GM23338 (cell line): ENCODE results near the gene HRAS. TPM values are rescaled to one million over a fixed set of nuclear protein-coding genes. Genes with fewer than 3 reads are reported as not detected.

ENCODE experiments used
- ATAC-seq: fragments of 200-7000 bp; cut with Tn5 transposase; 3 replicates; pipeline ENCODE4 v1.9.1; 2020
- DNase-seq: peaks from one replicate; pipeline ENCODE4 v3.0.0-alpha.2; 2015; ENCODE audit warnings: low spot score
- H2AFZ ChIP-seq: fragments of 200-600 bp; sonication (generic); 2 replicates; pipeline ENCODE4 v1.8.0; 2016; ENCODE audit warnings: antibody characterized with exemption, mild to moderate bottlenecking, moderate library complexity
- H3F3A ChIP-seq: fragments of 200-600 bp; sonication (generic); replicated peaks from 2 replicates; pipeline ENCODE4 v1.8.0; 2017; ENCODE audit warnings: antibody characterized with exemption, mixed run types, low read depth
- H3K27ac ChIP-seq: fragments of 200-600 bp; sonication (generic); 2 replicates; pipeline ENCODE4 v1.6.1; 2016; ENCODE audit warnings: low read depth
- H3K27me3 ChIP-seq: fragments of 200-600 bp; sonication (generic); 2 replicates; pipeline ENCODE4 v1.8.0; 2016; ENCODE audit warnings: mild to moderate bottlenecking, mixed run types, moderate library complexity; ENCODE audit not compliant: insufficient read depth
- H3K36me3 ChIP-seq: fragments of 200-600 bp; sonication (generic); 2 replicates; pipeline ENCODE4 v1.8.0; 2016; ENCODE audit warnings: mild to moderate bottlenecking; ENCODE audit not compliant: insufficient read depth
- H3K4me1 ChIP-seq: fragments of 200-600 bp; sonication (generic); 2 replicates; pipeline ENCODE4 v1.8.0; 2016; ENCODE audit warnings: mild to moderate bottlenecking, moderate library complexity; ENCODE audit not compliant: insufficient read depth
- H3K4me2 ChIP-seq: fragments of 200-600 bp; sonication (generic); 2 replicates; pipeline ENCODE4 v1.7.1; 2017; ENCODE audit warnings: mixed run types
- H3K4me3 ChIP-seq: fragments of 200-600 bp; sonication (generic); 2 replicates; pipeline ENCODE4 v1.6.1; 2016; ENCODE audit warnings: mixed run types
- H3K79me2 ChIP-seq: fragments of 200-600 bp; sonication (generic); replicated peaks from 2 replicates; pipeline ENCODE4 v1.8.0; 2017; ENCODE audit warnings: mild to moderate bottlenecking; ENCODE audit not compliant: insufficient read depth
- H3K9me2 ChIP-seq: fragments of 200-600 bp; sonication (generic); 2 replicates; pipeline ENCODE4 v1.8.0; 2017; ENCODE audit not compliant: insufficient read depth
- H4K20me1 ChIP-seq: fragments of 200-600 bp; sonication (generic); replicated peaks from 2 replicates; pipeline ENCODE4 v1.8.0; 2017; ENCODE audit warnings: mild to moderate bottlenecking; ENCODE audit not compliant: insufficient read depth
- H3K27ac Mint-ChIP-seq: 2 replicates; pipeline ENCODE4 v1.8.0; 2020; ENCODE audit warnings: inconsistent platforms, mild to moderate bottlenecking, moderate library complexity, mixed read lengths
- H3K27me3 Mint-ChIP-seq: 3 replicates; pipeline ENCODE4 v1.8.0; 2022; ENCODE audit warnings: low read depth, mild to moderate bottlenecking, moderate library complexity, mixed read lengths, inconsistent platforms; ENCODE audit not compliant: insufficient read depth, poor library complexity
- H3K36me3 Mint-ChIP-seq: 3 replicates; pipeline ENCODE4 v1.8.0; 2021; ENCODE audit warnings: low read depth, mild to moderate bottlenecking, inconsistent platforms, moderate library complexity, mixed read lengths
- H3K4me1 Mint-ChIP-seq: 3 replicates; pipeline ENCODE4 v1.8.0; 2020; ENCODE audit warnings: mild to moderate bottlenecking, inconsistent platforms, mixed read lengths
- H3K4me3 Mint-ChIP-seq: 3 replicates; pipeline ENCODE4 v1.8.0; 2021; ENCODE audit warnings: moderate library complexity, mild to moderate bottlenecking, inconsistent platforms, mixed read lengths
- H3K9me3 Mint-ChIP-seq: 3 replicates; pipeline ENCODE4 v1.8.0; 2020; ENCODE audit warnings: moderate library complexity, mild to moderate bottlenecking, inconsistent platforms, mixed read lengths
- CREB1 ChIP-seq: fragments of 250-450 bp; sonication (Bioruptor Pico); IDR thresholded peaks from 2 replicates; pipeline ENCODE4 v1.5.0; 2020; ENCODE audit warnings: low read depth, mild to moderate bottlenecking, moderate library complexity
- EZH2 ChIP-seq: fragments of 200-600 bp; sonication (generic); IDR thresholded peaks from one replicate; pipeline ENCODE4 v1.8.0; 2017; ENCODE audit warnings: antibody characterized with exemption, mild to moderate bottlenecking, low read depth; ENCODE audit not compliant: unreplicated experiment
- EZH2phosphoT487 ChIP-seq: fragments of 200-600 bp; sonication (generic); IDR thresholded peaks from one replicate; pipeline ENCODE4 v1.8.1; 2018; ENCODE audit warnings: antibody characterized with exemption; ENCODE audit not compliant: unreplicated experiment
- JUNB ChIP-seq: IDR thresholded peaks from one replicate; pipeline ENCODE4 v1.6.1; 2016; ENCODE audit warnings: antibody characterized with exemption; ENCODE audit not compliant: unreplicated experiment
- NANOG ChIP-seq: IDR thresholded peaks from 2 replicates; pipeline ENCODE4 v1.6.1; 2016; ENCODE audit warnings: antibody characterized with exemption, borderline replicate concordance
- POLR2AphosphoS5 ChIP-seq: IDR thresholded peaks from 2 replicates; pipeline ENCODE4 v1.6.1; 2016; ENCODE audit warnings: antibody characterized with exemption, low read depth
- STAT1 ChIP-seq: IDR thresholded peaks from one replicate; pipeline ENCODE4 v1.6.1; 2016; ENCODE audit warnings: antibody characterized with exemption; ENCODE audit not compliant: unreplicated experiment
- ZNF114 ChIP-seq: fragments of 250-450 bp; sonication (Bioruptor Pico); IDR thresholded peaks from 2 replicates; pipeline ENCODE4 v1.5.0; 2020; ENCODE audit warnings: mild to moderate bottlenecking, moderate library complexity
- ZNF331 ChIP-seq: fragments of 250-450 bp; sonication (Bioruptor Pico); IDR thresholded peaks from 2 replicates; pipeline ENCODE4 v1.5.0; 2020; ENCODE audit warnings: low read depth, mild to moderate bottlenecking, moderate library complexity
- polyA plus RNA-seq: library from polyadenylated mRNA; unstranded; fragments of >200 nt; fragmentation: Nextera tagmentation; extraction: Ambion mirVana; gene quantifications from 2 replicates; pipeline ENCODE4 v1.2.1, GENCODE V29; 2016
- total RNA-seq: library from RNA; depleted of rRNA; stranded (reverse); fragments of >200 nt; shearing (Covaris generic); gene quantifications from 2 replicates; pipeline ENCODE4 v1.2.3, GENCODE V29; 2014
- TF ChIP-seq, protein P1 (sequence below): IDR thresholded peaks from one replicate; pipeline ENCODE4 v1.6.1; 2018; ENCODE audit warnings: antibody characterized with exemption; ENCODE audit not compliant: unreplicated experiment
- TF ChIP-seq, protein P2 (sequence below): IDR thresholded peaks from 2 replicates; pipeline ENCODE4 v1.6.1; 2016; ENCODE audit warnings: antibody characterized with exemption
- TF ChIP-seq, protein P3 (sequence below), 2 experiments: fragments of 200-600 bp in 1 of 2; sonication (generic) in 1 of 2; conservative IDR thresholded peaks; 2 replicates each; pipeline versions ENCODE4 v1.5.1 to v1.6.1; 2016 to 2017; ENCODE audit warnings: antibody characterized with exemption in 2 of 2, low read depth in 2 of 2, mild to moderate bottlenecking in 2 of 2, moderate library complexity in 1 of 2
- TF ChIP-seq, protein P4 (sequence below): fragments of 250-450 bp; sonication (Bioruptor Pico); IDR thresholded peaks from 2 replicates; pipeline ENCODE4 v1.5.0; 2020; ENCODE audit warnings: mild to moderate bottlenecking, moderate library complexity

HRAS gene
- total and polyA plus RNA-seq, 2 experiments from 2014 or later, result 37.9 to 48.7 TPM

DNA sequence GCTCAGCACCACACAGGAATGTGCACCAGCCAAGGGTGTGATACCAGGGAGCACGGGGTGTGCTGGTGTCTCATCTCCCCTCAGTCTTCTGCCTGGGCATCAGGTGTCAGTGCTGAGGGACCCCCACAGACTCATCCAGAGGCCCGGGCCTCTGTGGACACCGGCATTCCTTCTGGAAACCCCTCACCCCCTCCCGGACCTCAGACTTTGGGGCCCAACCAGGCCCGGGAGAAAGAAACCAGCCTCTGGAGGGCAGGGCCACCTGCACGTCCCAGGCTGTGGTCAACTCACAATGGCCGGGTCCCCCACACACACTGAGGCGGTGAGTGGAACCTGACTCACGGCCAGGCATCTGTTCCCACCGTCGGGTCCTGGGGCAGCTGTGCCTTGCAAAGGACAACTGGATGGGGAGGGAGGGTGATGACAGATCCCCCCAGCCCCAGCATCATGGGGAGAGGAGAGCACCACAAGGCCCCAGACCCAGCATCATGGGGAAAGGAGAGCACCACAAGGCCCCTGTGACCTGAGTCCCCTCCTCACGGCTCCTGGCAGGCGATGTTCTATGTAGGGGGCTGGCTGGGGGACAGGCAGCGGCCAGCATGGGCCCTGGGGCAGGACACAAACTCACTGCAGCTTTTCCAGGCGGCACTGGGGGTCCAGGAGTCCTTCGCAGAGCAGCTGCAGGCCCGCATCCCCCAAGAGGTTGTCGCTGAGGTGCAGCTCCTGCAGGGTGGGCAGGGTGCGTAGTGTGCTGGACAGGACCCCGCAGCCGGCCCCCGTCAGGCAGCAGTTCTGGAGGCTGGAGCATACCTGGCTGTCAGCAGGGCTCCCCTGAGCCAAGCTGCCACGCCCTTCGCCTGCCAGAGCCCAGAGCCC lies 35.9 kb downstream of the HRAS start:
- Mint-ChIP-seq H3K4me3 (no peak overlapping the region), H3K9me3 (peaks cover 21% of the 10 kb centered on the region), H3K4me1 (no peaks in the 10 kb centered on the region; the same call in 2 of the 3 replicates), H3K27ac (no peak overlapping the region), H3K36me3 (peaks cover 51% of the 10 kb centered on the region), H3K27me3 (peaks cover 23% of the 10 kb centered on the region)
- Histone ChIP-seq H3K36me3 (no peaks in the 10 kb centered on the region), H3K27me3 (peaks cover 8% of the 10 kb centered on the region; the same call in 1 of the 2 replicates), H3K27ac (no peak overlapping the region), H3K4me3 (no peak overlapping the region), H3K4me1 (no peaks in the 10 kb centered on the region), H2AFZ (no peak overlapping the region), H3K4me2 (no peak overlapping the region), H3F3A (0 out of 2 replicates have a peak, but pooled peaks cover 8% of the 10 kb centered on the region), H3K79me2 (no peaks in the 10 kb centered on the region), H3K9me2 (no peaks in the 10 kb centered on the region), H4K20me1 (no peaks in the 10 kb centered on the region)
- DNase-seq (no peak), ATAC-seq (no peak)
- no peak for TF ChIP-seq ZNF114 (CRISPR knock-in tag)
- TF ChIP-seq ZNF331, result no peak
- TF ChIP-seq POLR2AphosphoS5, result no peak
- TF ChIP-seq NANOG, result no peak
- TF ChIP-seq, protein P1, sequence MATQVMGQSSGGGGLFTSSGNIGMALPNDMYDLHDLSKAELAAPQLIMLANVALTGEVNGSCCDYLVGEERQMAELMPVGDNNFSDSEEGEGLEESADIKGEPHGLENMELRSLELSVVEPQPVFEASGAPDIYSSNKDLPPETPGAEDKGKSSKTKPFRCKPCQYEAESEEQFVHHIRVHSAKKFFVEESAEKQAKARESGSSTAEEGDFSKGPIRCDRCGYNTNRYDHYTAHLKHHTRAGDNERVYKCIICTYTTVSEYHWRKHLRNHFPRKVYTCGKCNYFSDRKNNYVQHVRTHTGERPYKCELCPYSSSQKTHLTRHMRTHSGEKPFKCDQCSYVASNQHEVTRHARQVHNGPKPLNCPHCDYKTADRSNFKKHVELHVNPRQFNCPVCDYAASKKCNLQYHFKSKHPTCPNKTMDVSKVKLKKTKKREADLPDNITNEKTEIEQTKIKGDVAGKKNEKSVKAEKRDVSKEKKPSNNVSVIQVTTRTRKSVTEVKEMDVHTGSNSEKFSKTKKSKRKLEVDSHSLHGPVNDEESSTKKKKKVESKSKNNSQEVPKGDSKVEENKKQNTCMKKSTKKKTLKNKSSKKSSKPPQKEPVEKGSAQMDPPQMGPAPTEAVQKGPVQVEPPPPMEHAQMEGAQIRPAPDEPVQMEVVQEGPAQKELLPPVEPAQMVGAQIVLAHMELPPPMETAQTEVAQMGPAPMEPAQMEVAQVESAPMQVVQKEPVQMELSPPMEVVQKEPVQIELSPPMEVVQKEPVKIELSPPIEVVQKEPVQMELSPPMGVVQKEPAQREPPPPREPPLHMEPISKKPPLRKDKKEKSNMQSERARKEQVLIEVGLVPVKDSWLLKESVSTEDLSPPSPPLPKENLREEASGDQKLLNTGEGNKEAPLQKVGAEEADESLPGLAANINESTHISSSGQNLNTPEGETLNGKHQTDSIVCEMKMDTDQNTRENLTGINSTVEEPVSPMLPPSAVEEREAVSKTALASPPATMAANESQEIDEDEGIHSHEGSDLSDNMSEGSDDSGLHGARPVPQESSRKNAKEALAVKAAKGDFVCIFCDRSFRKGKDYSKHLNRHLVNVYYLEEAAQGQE, result no peak
- TF ChIP-seq, protein P2, sequence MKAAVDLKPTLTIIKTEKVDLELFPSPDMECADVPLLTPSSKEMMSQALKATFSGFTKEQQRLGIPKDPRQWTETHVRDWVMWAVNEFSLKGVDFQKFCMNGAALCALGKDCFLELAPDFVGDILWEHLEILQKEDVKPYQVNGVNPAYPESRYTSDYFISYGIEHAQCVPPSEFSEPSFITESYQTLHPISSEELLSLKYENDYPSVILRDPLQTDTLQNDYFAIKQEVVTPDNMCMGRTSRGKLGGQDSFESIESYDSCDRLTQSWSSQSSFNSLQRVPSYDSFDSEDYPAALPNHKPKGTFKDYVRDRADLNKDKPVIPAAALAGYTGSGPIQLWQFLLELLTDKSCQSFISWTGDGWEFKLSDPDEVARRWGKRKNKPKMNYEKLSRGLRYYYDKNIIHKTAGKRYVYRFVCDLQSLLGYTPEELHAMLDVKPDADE, result no peak
- TF ChIP-seq, protein P3, sequence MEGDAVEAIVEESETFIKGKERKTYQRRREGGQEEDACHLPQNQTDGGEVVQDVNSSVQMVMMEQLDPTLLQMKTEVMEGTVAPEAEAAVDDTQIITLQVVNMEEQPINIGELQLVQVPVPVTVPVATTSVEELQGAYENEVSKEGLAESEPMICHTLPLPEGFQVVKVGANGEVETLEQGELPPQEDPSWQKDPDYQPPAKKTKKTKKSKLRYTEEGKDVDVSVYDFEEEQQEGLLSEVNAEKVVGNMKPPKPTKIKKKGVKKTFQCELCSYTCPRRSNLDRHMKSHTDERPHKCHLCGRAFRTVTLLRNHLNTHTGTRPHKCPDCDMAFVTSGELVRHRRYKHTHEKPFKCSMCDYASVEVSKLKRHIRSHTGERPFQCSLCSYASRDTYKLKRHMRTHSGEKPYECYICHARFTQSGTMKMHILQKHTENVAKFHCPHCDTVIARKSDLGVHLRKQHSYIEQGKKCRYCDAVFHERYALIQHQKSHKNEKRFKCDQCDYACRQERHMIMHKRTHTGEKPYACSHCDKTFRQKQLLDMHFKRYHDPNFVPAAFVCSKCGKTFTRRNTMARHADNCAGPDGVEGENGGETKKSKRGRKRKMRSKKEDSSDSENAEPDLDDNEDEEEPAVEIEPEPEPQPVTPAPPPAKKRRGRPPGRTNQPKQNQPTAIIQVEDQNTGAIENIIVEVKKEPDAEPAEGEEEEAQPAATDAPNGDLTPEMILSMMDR (conservative IDR thresholded peaks at IDR 0.05; ENCODE audit: low read depth in 2 of 2), result no peak
- TF ChIP-seq JUNB, result no peak
- TF ChIP-seq EZH2, result no peak
- no peak for TF ChIP-seq CREB1 (CRISPR knock-in tag)
- TF ChIP-seq, protein P4, sequence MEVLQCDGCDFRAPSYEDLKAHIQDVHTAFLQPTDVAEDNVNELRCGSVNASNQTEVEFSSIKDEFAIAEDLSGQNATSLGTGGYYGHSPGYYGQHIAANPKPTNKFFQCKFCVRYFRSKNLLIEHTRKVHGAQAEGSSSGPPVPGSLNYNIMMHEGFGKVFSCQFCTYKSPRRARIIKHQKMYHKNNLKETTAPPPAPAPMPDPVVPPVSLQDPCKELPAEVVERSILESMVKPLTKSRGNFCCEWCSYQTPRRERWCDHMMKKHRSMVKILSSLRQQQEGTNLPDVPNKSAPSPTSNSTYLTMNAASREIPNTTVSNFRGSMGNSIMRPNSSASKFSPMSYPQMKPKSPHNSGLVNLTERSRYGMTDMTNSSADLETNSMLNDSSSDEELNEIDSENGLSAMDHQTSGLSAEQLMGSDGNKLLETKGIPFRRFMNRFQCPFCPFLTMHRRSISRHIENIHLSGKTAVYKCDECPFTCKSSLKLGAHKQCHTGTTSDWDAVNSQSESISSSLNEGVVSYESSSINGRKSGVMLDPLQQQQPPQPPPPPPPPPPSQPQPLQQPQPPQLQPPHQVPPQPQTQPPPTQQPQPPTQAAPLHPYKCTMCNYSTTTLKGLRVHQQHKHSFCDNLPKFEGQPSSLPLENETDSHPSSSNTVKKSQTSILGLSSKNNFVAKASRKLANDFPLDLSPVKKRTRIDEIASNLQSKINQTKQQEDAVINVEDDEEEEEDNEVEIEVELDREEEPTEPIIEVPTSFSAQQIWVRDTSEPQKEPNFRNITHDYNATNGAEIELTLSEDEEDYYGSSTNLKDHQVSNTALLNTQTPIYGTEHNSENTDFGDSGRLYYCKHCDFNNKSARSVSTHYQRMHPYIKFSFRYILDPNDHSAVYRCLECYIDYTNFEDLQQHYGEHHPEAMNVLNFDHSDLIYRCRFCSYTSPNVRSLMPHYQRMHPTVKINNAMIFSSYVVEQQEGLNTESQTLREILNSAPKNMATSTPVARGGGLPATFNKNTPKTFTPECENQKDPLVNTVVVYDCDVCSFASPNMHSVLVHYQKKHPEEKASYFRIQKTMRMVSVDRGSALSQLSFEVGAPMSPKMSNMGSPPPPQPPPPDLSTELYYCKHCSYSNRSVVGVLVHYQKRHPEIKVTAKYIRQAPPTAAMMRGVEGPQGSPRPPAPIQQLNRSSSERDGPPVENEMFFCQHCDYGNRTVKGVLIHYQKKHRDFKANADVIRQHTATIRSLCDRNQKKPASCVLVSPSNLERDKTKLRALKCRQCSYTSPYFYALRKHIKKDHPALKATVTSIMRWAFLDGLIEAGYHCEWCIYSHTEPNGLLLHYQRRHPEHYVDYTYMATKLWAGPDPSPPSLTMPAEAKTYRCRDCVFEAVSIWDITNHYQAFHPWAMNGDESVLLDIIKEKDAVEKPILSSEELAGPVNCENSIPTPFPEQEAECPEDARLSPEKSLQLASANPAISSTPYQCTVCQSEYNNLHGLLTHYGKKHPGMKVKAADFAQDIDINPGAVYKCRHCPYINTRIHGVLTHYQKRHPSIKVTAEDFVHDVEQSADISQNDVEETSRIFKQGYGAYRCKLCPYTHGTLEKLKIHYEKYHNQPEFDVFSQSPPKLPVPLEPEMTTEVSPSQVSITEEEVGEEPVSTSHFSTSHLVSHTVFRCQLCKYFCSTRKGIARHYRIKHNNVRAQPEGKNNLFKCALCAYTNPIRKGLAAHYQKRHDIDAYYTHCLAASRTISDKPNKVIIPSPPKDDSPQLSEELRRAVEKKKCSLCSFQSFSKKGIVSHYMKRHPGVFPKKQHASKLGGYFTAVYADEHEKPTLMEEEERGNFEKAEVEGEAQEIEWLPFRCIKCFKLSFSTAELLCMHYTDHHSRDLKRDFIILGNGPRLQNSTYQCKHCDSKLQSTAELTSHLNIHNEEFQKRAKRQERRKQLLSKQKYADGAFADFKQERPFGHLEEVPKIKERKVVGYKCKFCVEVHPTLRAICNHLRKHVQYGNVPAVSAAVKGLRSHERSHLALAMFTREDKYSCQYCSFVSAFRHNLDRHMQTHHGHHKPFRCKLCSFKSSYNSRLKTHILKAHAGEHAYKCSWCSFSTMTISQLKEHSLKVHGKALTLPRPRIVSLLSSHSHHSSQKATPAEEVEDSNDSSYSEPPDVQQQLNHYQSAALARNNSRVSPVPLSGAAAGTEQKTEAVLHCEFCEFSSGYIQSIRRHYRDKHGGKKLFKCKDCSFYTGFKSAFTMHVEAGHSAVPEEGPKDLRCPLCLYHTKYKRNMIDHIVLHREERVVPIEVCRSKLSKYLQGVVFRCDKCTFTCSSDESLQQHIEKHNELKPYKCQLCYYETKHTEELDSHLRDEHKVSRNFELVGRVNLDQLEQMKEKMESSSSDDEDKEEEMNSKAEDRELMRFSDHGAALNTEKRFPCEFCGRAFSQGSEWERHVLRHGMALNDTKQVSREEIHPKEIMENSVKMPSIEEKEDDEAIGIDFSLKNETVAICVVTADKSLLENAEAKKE (CRISPR knock-in tag), result no peak
- TF ChIP-seq STAT1, result no peak
- TF ChIP-seq EZH2phosphoT487, result no peak
